CD14-positive monocyte (primary cell): ENCODE results near the gene FKBP6. TPM values are rescaled to one million over a fixed set of nuclear protein-coding genes. Genes with fewer than 3 reads are reported as not detected.
"Not testable (repeated sequence)": the region's sequence is repeated elsewhere in the genome, so short reads cannot be mapped to it uniquely, and the experiment has no call there.

Experiments used
- DNase-seq, 3 donors: peaks; one replicate each; pipeline ENCODE4 v3.0.0-alpha.2; 2011 to 2022
- H2AFZ ChIP-seq: 2 replicates; pipeline ENCODE4 v1.6.0; 2012; ENCODE audit warnings: mild to moderate bottlenecking, low read depth, low read length, inconsistent platforms; ENCODE audit not compliant: insufficient read depth, poor library complexity, severe bottlenecking
- H3K27ac ChIP-seq, 2 donors: 1 replicate in 1 of 2; 2 replicates in 1 of 2; pipeline ENCODE4 v1.5.1; 2012 to 2013; ENCODE audit warnings: low read length in 2 of 2, control low read depth in 1 of 2, inconsistent platforms in 1 of 2, low read depth in 1 of 2, mild to moderate bottlenecking in 1 of 2
- H3K27me3 ChIP-seq, 2 donors: one replicate each; pipeline versions ENCODE4 v1.6.0 to v1.6.1; 2011 to 2013; ENCODE audit warnings: low read length in 2 of 2; ENCODE audit not compliant: control insufficient read depth in 2 of 2, insufficient read depth in 2 of 2
- H3K36me3 ChIP-seq, 2 donors: replicated peaks in 1 of 2; 1 replicate in 1 of 2; 2 replicates in 1 of 2; pipeline versions ENCODE4 v1.5.1 to v1.6.1; 2012 to 2013; ENCODE audit warnings: low read length in 2 of 2, control low read depth in 1 of 2, inconsistent platforms in 1 of 2, mild to moderate bottlenecking in 1 of 2; ENCODE audit not compliant: insufficient read depth in 2 of 2, control insufficient read depth in 1 of 2
- H3K4me1 ChIP-seq, 2 donors: 1 replicate in 1 of 2; 2 replicates in 1 of 2; pipeline versions ENCODE4 v1.5.1 to v1.6.1; 2012 to 2013; ENCODE audit warnings: low read length in 2 of 2, control low read depth in 1 of 2, inconsistent platforms in 1 of 2, mild to moderate bottlenecking in 1 of 2, moderate library complexity in 1 of 2; ENCODE audit not compliant: insufficient read depth in 2 of 2, control insufficient read depth in 1 of 2
- H3K4me2 ChIP-seq: replicated peaks from 2 replicates; pipeline ENCODE3; 2012; ENCODE audit warnings: low read length, moderate library complexity, mild to moderate bottlenecking; ENCODE audit not compliant: poor library complexity, severe bottlenecking; ENCODE audit errors: extremely low read depth
- H3K4me3 ChIP-seq, 3 experiments: fragments of 200-600 bp in 1 of 3; sonication (generic) in 1 of 3; replicated peaks in 1 of 3; 1 replicate in 2 of 3; 2 replicates in 1 of 3; pipeline ENCODE4 v1.5.1; 2011 to 2013; ENCODE audit warnings: low read length in 3 of 3, mild to moderate bottlenecking in 3 of 3, control low read depth in 2 of 3, low read depth in 2 of 3, inconsistent platforms in 1 of 3, moderate library complexity in 1 of 3
- H3K79me2 ChIP-seq: 2 replicates; pipeline ENCODE4 v1.6.0; 2012; ENCODE audit warnings: mild to moderate bottlenecking, control low read depth, inconsistent platforms, low read length, moderate library complexity; ENCODE audit not compliant: insufficient read depth
- H3K9ac ChIP-seq: 2 replicates; pipeline ENCODE4 v1.6.0; 2017; ENCODE audit warnings: low read length, mild to moderate bottlenecking; ENCODE audit not compliant: insufficient read depth, poor library complexity, severe bottlenecking
- H3K9me3 ChIP-seq, 2 donors: replicated peaks in 1 of 2; 1 replicate in 1 of 2; 2 replicates in 1 of 2; pipeline versions ENCODE4 v1.5.1 to v1.6.1; 2012 to 2013; ENCODE audit warnings: low read length in 2 of 2, control low read depth in 1 of 2; ENCODE audit not compliant: control insufficient read depth in 1 of 2, insufficient read depth in 1 of 2
- H4K20me1 ChIP-seq: 2 replicates; pipeline ENCODE4 v1.6.0; 2012; ENCODE audit warnings: mild to moderate bottlenecking, low read length, control low read depth, moderate library complexity; ENCODE audit not compliant: insufficient read depth
- H3K27ac Mint-ChIP-seq, 7 donors: one replicate each; pipeline ENCODE4 v1.8.0; 2020; ENCODE audit warnings: mild to moderate bottlenecking in 7 of 7, mixed read lengths in 7 of 7, moderate library complexity in 6 of 7, inconsistent platforms in 2 of 7
- H3K27me3 Mint-ChIP-seq, 3 donors: one replicate each; pipeline ENCODE4 v1.8.0; 2021 to 2022; ENCODE audit warnings: low read depth in 3 of 3, mild to moderate bottlenecking in 3 of 3, mixed read lengths in 3 of 3, moderate library complexity in 3 of 3, inconsistent platforms in 1 of 3
- H3K36me3 Mint-ChIP-seq, 2 donors: one replicate each; pipeline ENCODE4 v1.8.0; 2020; ENCODE audit warnings: mixed read lengths in 2 of 2, inconsistent platforms in 1 of 2, mild to moderate bottlenecking in 1 of 2
- H3K4me1 Mint-ChIP-seq: one replicate; pipeline ENCODE4 v1.8.0; 2020; ENCODE audit warnings: mild to moderate bottlenecking, mixed read lengths
- H3K4me3 Mint-ChIP-seq, 2 donors: one replicate each; pipeline ENCODE4 v1.8.0; 2020; ENCODE audit warnings: mild to moderate bottlenecking in 2 of 2, mixed read lengths in 2 of 2, moderate library complexity in 1 of 2
- H3K9me3 Mint-ChIP-seq, 7 donors: one replicate each; pipeline ENCODE4 v1.8.0; 2020 to 2022; ENCODE audit warnings: mixed read lengths in 7 of 7, mild to moderate bottlenecking in 6 of 7, moderate library complexity in 6 of 7, inconsistent platforms in 2 of 7
- CTCF ChIP-seq: fragments of 200-600 bp; IDR thresholded peaks from one replicate; pipeline ENCODE4 v1.8.0; 2022; ENCODE audit warnings: antibody characterized with exemption, mild to moderate bottlenecking
- WGBS: methylation state at CpG from one replicate; pipeline ENCODE4 v1.1.5; 2013; ENCODE audit warnings: missing lambda C conversion rate; ENCODE audit not compliant: insufficient coverage; 5-methylcytosine and 5-hydroxymethylcytosine counted together
- intact Hi-C, 2 donors: fragments of 100-400 bp; cut with micrococcal nuclease; formaldehyde crosslinking; loops; one replicate each; pipeline versions ENCODE4 v1.15.0 to v1.15.1; 2023
- polyA plus RNA-seq, 3 donors: library from polyadenylated mRNA; depleted of rRNA in 1 of 3; unstranded in 2 of 3; stranded (reverse) in 1 of 3; fragments of 300-500 nt in 2 of 3; fragments of >200 nt in 1 of 3; fragmentation: Illumina TruSeq in 2 of 3; gene quantifications; 1 replicate in 2 of 3; 2 replicates in 1 of 3; pipeline ENCODE4 v1.2.3, GENCODE V29; 2012 to 2021

FKBP6 gene
- polyA plus RNA-seq, 3 donors: 0.17 TPM; not detected in 2

- Histone ChIP-seq H4K20me1 (no peaks in the 10 kb centered on the region), H3K4me2 (no peak overlapping the region), H3K27ac (no peak overlapping the region), H3K9me3 (no peaks in the 10 kb centered on the region), H3K79me2 (no peaks in the 10 kb centered on the region), H3K27me3 (no peaks in the 10 kb centered on the region), H2AFZ (no peak overlapping the region), H3K4me3 (no peak overlapping the region), H3K36me3 (no peaks in the 10 kb centered on the region), H3K4me1 (peaks cover 9 to 15% of the 10 kb centered on the region in 2 donors), H3K9ac (no peak overlapping the region)
- Mint-ChIP-seq H3K36me3 (no peaks in the 10 kb centered on the region), H3K4me1 (peaks cover 19% of the 10 kb centered on the region), H3K4me3 (no peak overlapping the region), H3K27me3 (peaks cover 3 to 9% (median 4%) of the 10 kb centered on the region in 3 donors), H3K27ac (peak overlapping the region in 4 of 7 donors; percentile 46 to 69 (median 62)), H3K9me3 (peaks cover 0 to 3% (median 0%) of the 10 kb centered on the region in 7 donors)
- TF ChIP-seq CTCF: no peak
- 98% methylated on average over 11 of the region's 11 CpGs for WGBS
- DNase-seq: no peak
- intact Hi-C loops: no loop called here
Observed at GRCh38 chr7:73359306-73359705, 31.3 kb downstream of the FKBP6 start.

- Histone ChIP-seq H3K9ac (no peak overlapping the region), H3K27me3 (no peaks in the 10 kb centered on the region), H4K20me1 (no peaks in the 10 kb centered on the region), H3K4me3 (no peak overlapping the region), H3K27ac (no peak overlapping the region), H3K4me1 (peaks cover 9 to 15% of the 10 kb centered on the region in 2 donors), H2AFZ (no peak overlapping the region), H3K9me3 (no peaks in the 10 kb centered on the region), H3K36me3 (no peaks in the 10 kb centered on the region), H3K4me2 (no peak overlapping the region), H3K79me2 (no peaks in the 10 kb centered on the region)
- DNase-seq: no peak
- Mint-ChIP-seq H3K36me3 (no peaks in the 10 kb centered on the region), H3K9me3 (peaks cover 0 to 3% (median 0%) of the 10 kb centered on the region in 7 donors), H3K27ac (peak overlapping the region in 1 of 7 donors; percentile 20), H3K4me3 (no peak overlapping the region), H3K27me3 (peaks cover 3 to 8% (median 4%) of the 10 kb centered on the region in 3 donors), H3K4me1 (peaks cover 19% of the 10 kb centered on the region)
- 90% methylated on average over 8 of the region's 13 CpGs for WGBS
- no peak for TF ChIP-seq CTCF
- intact Hi-C loops: no loop called here
Observed at GRCh38 chr7:73359746-73360375, 31.9 kb downstream of the FKBP6 start.

GRCh38 chr7:73360590-73360989, 32.6 kb downstream of the FKBP6 start:
- H3K36me3 Mint-ChIP-seq, H3K79me2 ChIP-seq, H3K27me3 Mint-ChIP-seq, H3K4me3 Mint-ChIP-seq, DNase-seq, H4K20me1 ChIP-seq, H2AFZ ChIP-seq, H3K36me3 ChIP-seq, H3K4me2 ChIP-seq, H3K9me3 ChIP-seq, intact Hi-C loops, H3K27me3 ChIP-seq, H3K27ac Mint-ChIP-seq, H3K27ac ChIP-seq, H3K4me3 ChIP-seq, H3K9ac ChIP-seq, H3K9me3 Mint-ChIP-seq: not testable (repeated sequence)
- WGBS: no CpG with 5 or more reads among the region's 1 CpG
- H3K4me1 ChIP-seq: peaks cover 9 to 15% of the 10 kb centered on the region in 2 donors
- peaks cover 19% of the 10 kb centered on the region for H3K4me1 Mint-ChIP-seq
